HepG2 (cell line): ENCODE results near the gene SLC35D2. TPM values are rescaled to one million over a fixed set of nuclear protein-coding genes. Genes with fewer than 3 reads are reported as not detected.

ENCODE experiments used
- ATAC-seq: fragments of 200-7000 bp; cut with Tn5 transposase; 3 replicates; pipeline ENCODE4 v1.9.1; 2020; ENCODE audit warnings: mild to moderate bottlenecking, moderate library complexity
- Bru-seq: library from RNA; stranded (reverse); fragments of 400-500 nt; gene quantifications from one replicate; lab custom pipeline; 2021; lab: Mats Ljungman, UMichigan
- BruChase-seq, 2 experiments: library from RNA; stranded (reverse); fragments of 400-500 nt; gene quantifications; one replicate each; lab custom pipeline; 2021; lab: Mats Ljungman, UMichigan
- BruUV-seq: library from RNA; stranded (reverse); fragments of 400-500 nt; replicated peaks from 2 replicates; lab custom pipeline; 2021; lab: Mats Ljungman, UMichigan
- CTCF ChIA-PET: fragments of 300-600 bp; formaldehyde crosslinking; extraction: SDS; loops from one replicate; lab custom pipeline; 2021; ENCODE audit warnings: low total read pairs, inconsistent platforms, low intra/inter-chr PET ratio; lab: Yijun Ruan, JAX
- POLR2A ChIA-PET: fragments of 350-600 bp; sonication (Branson Sonifier 250); formaldehyde crosslinking; loops from one replicate; lab custom pipeline; 2020; ENCODE audit warnings: antibody characterized with exemption, inconsistent platforms; lab: Yijun Ruan, JAX
- DNase-seq: peaks from one replicate; pipeline ENCODE4 v3.0.0-alpha.2; 2015; ENCODE audit warnings: low spot score
- FAIRE-seq: peaks from 3 replicates; lab custom pipeline; 2011; peaks lifted over from hg19 to GRCh38; lab: Jason Lieb, UNC
- H2AFZ ChIP-seq: one replicate; pipeline ENCODE4 v1.6.1; 2011; ENCODE audit warnings: low read length, inconsistent platforms
- H3K27ac ChIP-seq: fragments of 300-600 bp; 3 replicates; pipeline ENCODE4 v1.8.0; 2011; ENCODE audit warnings: mixed run types, mild to moderate bottlenecking, mixed read lengths, low read length, inconsistent platforms; ENCODE audit not compliant: insufficient read depth; ENCODE audit errors: extremely low read length
- H3K27me3 ChIP-seq, 2 experiments: fragments of 200-600 bp in 1 of 2; 2 replicates in 1 of 2; 3 replicates in 1 of 2; pipeline versions ENCODE4 v1.6.0 to v1.8.0; 2011; ENCODE audit warnings: low read length in 2 of 2, mild to moderate bottlenecking in 2 of 2, moderate library complexity in 2 of 2, inconsistent platforms in 1 of 2; ENCODE audit not compliant: insufficient read depth in 2 of 2, control insufficient read depth in 1 of 2
- H3K36me3 ChIP-seq, 2 experiments: fragments of 200-600 bp in 1 of 2; replicated peaks in 1 of 2; 2 replicates in 1 of 2; 3 replicates in 1 of 2; pipeline versions ENCODE4 v1.5.1 to v1.8.0; 2011; ENCODE audit warnings: low read length in 2 of 2, inconsistent platforms in 1 of 2; ENCODE audit not compliant: insufficient read depth in 2 of 2, control insufficient read depth in 1 of 2
- H3K4me1 ChIP-seq: 2 replicates; pipeline ENCODE4 v1.5.1; 2012; ENCODE audit warnings: low read length, inconsistent platforms; ENCODE audit not compliant: insufficient read depth
- H3K4me2 ChIP-seq: 2 replicates; pipeline ENCODE4 v1.6.0; 2011; ENCODE audit warnings: low read depth, low read length, inconsistent platforms
- H3K4me3 ChIP-seq, 3 experiments: fragments of 200-600 bp in 1 of 3; sonication (generic), shearing (Covaris generic) in 1 of 3; replicated peaks in 1 of 3; 2 replicates each; pipeline ENCODE4 v1.5.1; 2011 to 2016; ENCODE audit warnings: low read length in 3 of 3, inconsistent platforms in 2 of 3, low read depth in 2 of 3, mild to moderate bottlenecking in 2 of 3, control low read depth in 1 of 3, mixed read lengths in 1 of 3; ENCODE audit not compliant: insufficient read depth in 1 of 3
- H3K79me2 ChIP-seq: one replicate; pipeline ENCODE4 v1.6.1; 2011; ENCODE audit warnings: low read length, inconsistent platforms; ENCODE audit not compliant: insufficient read depth
- H3K9ac ChIP-seq: 2 replicates; pipeline ENCODE4 v1.6.0; 2011; ENCODE audit warnings: mild to moderate bottlenecking, low read depth, low read length, inconsistent platforms; ENCODE audit not compliant: insufficient read depth
- H3K9me3 ChIP-seq: 2 replicates; pipeline ENCODE4 v1.5.1; 2012; ENCODE audit warnings: mild to moderate bottlenecking, low read length
- H4K20me1 ChIP-seq: 2 replicates; pipeline ENCODE4 v1.6.0; 2011; ENCODE audit warnings: inconsistent platforms, mild to moderate bottlenecking, low read length, moderate library complexity; ENCODE audit not compliant: insufficient read depth
- HNF4A ChIP-seq: sonication (generic); formaldehyde crosslinking; IDR thresholded peaks from 2 replicates; pipeline ENCODE4 v1.4.0; 2020; ENCODE audit warnings: missing genetic modification reagents
- HNRNPK ChIP-seq: fragments of 200-400 bp; formaldehyde crosslinking; IDR thresholded peaks from 2 replicates; pipeline ENCODE4 v1.6.1; 2018; ENCODE audit warnings: low read length, low read depth, moderate library complexity, mild to moderate bottlenecking; ENCODE audit not compliant: poor library complexity, severe bottlenecking
- NCOR1 ChIP-seq: fragments of 200-600 bp; sonication (generic); IDR thresholded peaks from 2 replicates; pipeline ENCODE4 v1.7.0; 2017; ENCODE audit warnings: antibody characterized with exemption, low read length, borderline replicate concordance
- POLR2G ChIP-seq: fragments of 200-400 bp; formaldehyde crosslinking; IDR thresholded peaks from 2 replicates; pipeline ENCODE4 v1.6.1; 2018; ENCODE audit warnings: mild to moderate bottlenecking, low read depth, low read length, moderate library complexity
- RARA ChIP-seq: IDR thresholded peaks from 2 replicates; pipeline ENCODE4 v1.6.1; 2016; ENCODE audit warnings: missing genetic modification reagents, missing compliant biosample characterization
- SIN3A ChIP-seq: IDR thresholded peaks from 2 replicates; pipeline ENCODE4 v1.6.1; 2011; ENCODE audit warnings: low read depth, mild to moderate bottlenecking, control low read depth, low read length, borderline replicate concordance
- SNAI1 ChIP-seq: sonication (generic); formaldehyde crosslinking; IDR thresholded peaks from 2 replicates; pipeline ENCODE4 v1.5.0; 2020; ENCODE audit warnings: mild to moderate bottlenecking, missing genetic modification reagents, borderline replicate concordance
- TGIF2 ChIP-seq: IDR thresholded peaks from 2 replicates; pipeline ENCODE4 v1.6.1; 2016; ENCODE audit warnings: control low read depth, missing compliant biosample characterization
- TSC22D2 ChIP-seq: sonication (generic); formaldehyde crosslinking; IDR thresholded peaks from 2 replicates; pipeline ENCODE4 v1.5.1; 2020; ENCODE audit warnings: missing genetic modification reagents, mild to moderate bottlenecking, borderline replicate concordance
- ZBTB38 ChIP-seq: sonication (generic); formaldehyde crosslinking; IDR thresholded peaks from 2 replicates; pipeline ENCODE4 v1.5.1; 2020; ENCODE audit warnings: mild to moderate bottlenecking, missing genetic modification reagents
- ZFX ChIP-seq: sonication (generic); formaldehyde crosslinking; IDR thresholded peaks from 2 replicates; pipeline ENCODE4 v1.4.0; 2020; ENCODE audit warnings: mild to moderate bottlenecking, low read depth, missing genetic modification reagents, moderate library complexity
- ZNF234 ChIP-seq: sonication (generic); formaldehyde crosslinking; conservative IDR thresholded peaks from 2 replicates; pipeline ENCODE4 v1.5.1; 2020; ENCODE audit warnings: mild to moderate bottlenecking, missing genetic modification reagents
- WGBS: methylation state at CpG from one replicate; pipeline ENCODE4 v1.1.6; 2017; ENCODE audit warnings: low lambda C conversion rate; 5-methylcytosine and 5-hydroxymethylcytosine counted together
- in situ Hi-C: cut with HindIII; loops from 2 replicates; pipeline ENCODE4 v1.10.0; 2017; ENCODE audit warnings: low pct_unique_long_range_greater_than_20kb; ENCODE audit not compliant: extremely low pct_ligation_motif_present
- intact Hi-C: fragments of 100-400 bp; cut with micrococcal nuclease; formaldehyde crosslinking; loops from one replicate; pipeline ENCODE4 v1.10.0; 2022; ENCODE audit not compliant: unreplicated experiment
- long read RNA-seq, 2 experiments: library from RNA in 1 of 2; library from polyadenylated mRNA in 1 of 2; stranded (forward) in 1 of 2; unstranded in 1 of 2; transcript quantifications; one replicate each; pipeline ENCODE4 v2.0.0, GENCODE V29; 2019 to 2022
- polyA minus RNA-seq, 3 experiments: library from RNA; depleted of rRNA, polyadenylated mRNA; stranded (reverse); fragments of >200 nt; gene quantifications; 2 replicates each; pipeline ENCODE4 v1.2.3, GENCODE V29; 2011; ENCODE audit warnings: low replicate concordance in 1 of 3
- polyA plus RNA-seq, 8 experiments: library from polyadenylated mRNA; depleted of rRNA in 3 of 8; stranded (reverse) in 7 of 8; unstranded in 1 of 8; fragments of >200 nt; fragmentation: Illumina TruSeq in 4 of 8; extraction: Trizol in 4 of 8; gene quantifications; 2 replicates each; pipeline versions ENCODE4 v1.2.1 to v1.2.3, GENCODE V29; 2011 to 2016; ENCODE audit warnings: low read depth in 4 of 8, missing spikeins in 1 of 8, mixed read lengths in 1 of 8; ENCODE audit not compliant: insufficient read depth in 1 of 8
- total RNA-seq, 5 experiments: library from RNA; depleted of rRNA; stranded (reverse); fragments of >200 nt; fragmentation: Illumina TruSeq; extraction: Trizol; gene quantifications; 2 replicates each; pipeline ENCODE4 v1.2.3, GENCODE V29; 2016; ENCODE audit warnings: low read depth in 1 of 5
- TF ChIP-seq, protein P1 (sequence below): sonication (generic); formaldehyde crosslinking; IDR thresholded peaks from 2 replicates; pipeline ENCODE4 v1.4.0; 2020; ENCODE audit warnings: missing genetic modification reagents
- TF ChIP-seq, protein P2 (sequence below): sonication (generic); formaldehyde crosslinking; IDR thresholded peaks from 2 replicates; pipeline ENCODE4 v1.8.1; 2022; ENCODE audit warnings: mild to moderate bottlenecking, missing genetic modification reagents

SLC35D2 gene
- total RNA-seq (2016; rRNA removed; fragmentation: Illumina TruSeq; extraction: Trizol) (59.6 and 96.2 TPM in 2 replicates), polyA plus RNA-seq (2011; rRNA removed) (97.4 and 103 TPM in 2 replicates), polyA minus RNA-seq (2011; rRNA and poly(A)+ RNA removed; ENCODE audit: low replicate concordance) (5.1 and 25.0 TPM in 2 replicates), Bru-seq, nascent RNA (percentile 87 among the genes with signal in this experiment), BruChase-seq, experiment 1, labeled RNA remaining after a 6-hour chase (percentile 83 among the genes with signal in this experiment), BruChase-seq, experiment 2, labeled RNA remaining after a 2-hour chase (percentile 85 among the genes with signal in this experiment)
- total RNA-seq (2016; cell fraction: cytosol; rRNA removed; fragmentation: Illumina TruSeq; extraction: Trizol; ENCODE audit: low read depth), result 187 and 190 TPM in 2 replicates
- 58.0 and 98.8 TPM in 2 replicates for total RNA-seq (2016; cell fraction: insoluble cytoplasmic fraction; rRNA removed; fragmentation: Illumina TruSeq; extraction: Trizol)
- total RNA-seq (2016; cell fraction: membrane; rRNA removed; fragmentation: Illumina TruSeq; extraction: Trizol), result 218 and 226 TPM in 2 replicates
- 63.3 and 75.6 TPM in 2 replicates for total RNA-seq (2016; cell fraction: nucleus; rRNA removed; fragmentation: Illumina TruSeq; extraction: Trizol)
- 70.4 and 119 TPM in 2 replicates for polyA plus RNA-seq (2011; cell fraction: cytosol; rRNA removed)
- 52.2 and 66.4 TPM in 2 replicates for polyA plus RNA-seq (2011; cell fraction: nucleus; rRNA removed)
- polyA plus RNA-seq (2012), result 137 and 167 TPM in 2 replicates
- 214 and 245 TPM in 2 replicates for polyA plus RNA-seq (2016; cell fraction: cytosol; fragmentation: Illumina TruSeq; extraction: Trizol; ENCODE audit: low read depth)
- polyA plus RNA-seq (2016; cell fraction: insoluble cytoplasmic fraction; fragmentation: Illumina TruSeq; extraction: Trizol; ENCODE audit: low read depth), result 71.1 and 77.0 TPM in 2 replicates
- polyA plus RNA-seq (2016; cell fraction: membrane; fragmentation: Illumina TruSeq; extraction: Trizol; ENCODE audit: low read depth), result 233 and 237 TPM in 2 replicates
- 115 and 125 TPM in 2 replicates for polyA plus RNA-seq (2016; cell fraction: nucleus; fragmentation: Illumina TruSeq; extraction: Trizol; ENCODE audit: insufficient read depth, low read depth)
- polyA minus RNA-seq (2011; cell fraction: cytosol; rRNA and poly(A)+ RNA removed), result 50.7 and 55.5 TPM in 2 replicates
- polyA minus RNA-seq (2011; cell fraction: nucleus; rRNA and poly(A)+ RNA removed), result 68.4 and 80.7 TPM in 2 replicates
- long read RNA-seq, experiment 1, transcript SLC35D2-201 (12 exons, 1,626 nt), result major isoform, 7 of 15 reads
- long read RNA-seq, experiment 1, partial matches to known transcripts, result 6 of 15 reads
- long read RNA-seq, experiment 1, other reads (novel, unspliced or antisense), result 2 of 15 reads
- long read RNA-seq, experiment 2, transcript SLC35D2-201 (12 exons, 1,626 nt), result major isoform, 94 of 286 reads
- long read RNA-seq, experiment 2, partial matches to known transcripts, result 87 of 286 reads
- long read RNA-seq, experiment 2, other reads (novel, unspliced or antisense), result 104 of 286 reads

DNA sequence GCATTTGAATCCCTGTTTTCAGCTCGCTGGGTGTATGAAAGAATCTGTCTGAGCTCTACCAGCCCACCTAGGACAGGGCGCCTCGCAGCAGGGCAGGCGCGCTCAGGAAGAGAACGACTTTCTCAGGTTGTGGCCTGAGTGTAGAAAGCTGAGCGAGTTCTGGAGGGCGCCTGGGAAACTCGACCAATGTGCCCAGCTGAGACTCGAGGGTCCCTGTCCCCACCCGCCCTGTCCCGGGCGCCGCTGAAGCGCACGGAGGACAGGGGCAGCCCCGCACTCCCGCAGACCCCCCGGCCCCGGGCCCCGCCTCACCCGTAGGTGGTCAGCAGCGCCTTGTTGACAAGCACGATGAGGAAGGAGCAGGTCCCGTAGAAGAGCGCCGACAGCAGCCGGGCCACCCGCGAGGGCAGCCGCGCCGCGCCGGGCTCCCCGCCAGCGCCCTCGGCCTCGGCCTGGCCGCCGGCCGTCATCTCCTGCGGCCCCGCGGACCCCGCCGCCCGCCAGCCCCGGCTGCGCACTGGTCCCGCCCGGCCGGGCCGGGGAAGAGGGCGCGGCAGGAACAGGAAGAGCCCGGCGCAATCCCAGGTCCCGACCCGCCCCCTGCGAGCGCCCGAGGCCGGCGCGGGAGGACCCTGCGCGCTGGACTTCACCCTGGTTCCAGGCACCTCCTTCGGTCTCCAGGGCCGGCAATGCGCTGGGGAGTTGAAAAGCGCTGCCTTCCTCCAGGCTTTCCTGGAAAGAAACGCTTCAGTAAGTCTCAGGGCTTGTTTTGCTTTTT, at the start of gene SLC35D2:
TSS of gene SLC35D2 (minus strand) at position 547 of the 778 bp plus-strand sequence. CDS start at position 470, 77 bp downstream.
- intact Hi-C loops, result loop anchor here (5.0 kb wide), 1 partner anchor 56 kb away; no protein-coding TSS in a partner anchor
- peaks cover 23% of the 10 kb centered on the region for H4K20me1 ChIP-seq
- TF ChIP-seq HNRNPK (no peak), ZNF234 (CRISPR knock-in tag) (0 out of 2 replicates have a peak, but pooled peaks have one; percentile 45), TGIF2 (CRISPR knock-in tag) (peak; percentile 59; the same call in 1 of the 2 replicates), NCOR1 (0 out of 2 replicates have a peak, but pooled peaks have one; percentile 28), RARA (peak; percentile 51), ZBTB38 (CRISPR knock-in tag) (peak; percentile 49; the same call in 1 of the 2 replicates), HNF4A (CRISPR knock-in tag) (peak; percentile 76), ZFX (CRISPR knock-in tag) (peak; percentile 61), POLR2G (peak; percentile 78), TSC22D2 (CRISPR knock-in tag) (no peak), SIN3A (peak; percentile 87; the same call in 1 of the 2 replicates), SNAI1 (CRISPR knock-in tag) (0 out of 2 replicates have a peak, but pooled peaks have one; percentile 63)
- TF ChIP-seq, protein P1, sequence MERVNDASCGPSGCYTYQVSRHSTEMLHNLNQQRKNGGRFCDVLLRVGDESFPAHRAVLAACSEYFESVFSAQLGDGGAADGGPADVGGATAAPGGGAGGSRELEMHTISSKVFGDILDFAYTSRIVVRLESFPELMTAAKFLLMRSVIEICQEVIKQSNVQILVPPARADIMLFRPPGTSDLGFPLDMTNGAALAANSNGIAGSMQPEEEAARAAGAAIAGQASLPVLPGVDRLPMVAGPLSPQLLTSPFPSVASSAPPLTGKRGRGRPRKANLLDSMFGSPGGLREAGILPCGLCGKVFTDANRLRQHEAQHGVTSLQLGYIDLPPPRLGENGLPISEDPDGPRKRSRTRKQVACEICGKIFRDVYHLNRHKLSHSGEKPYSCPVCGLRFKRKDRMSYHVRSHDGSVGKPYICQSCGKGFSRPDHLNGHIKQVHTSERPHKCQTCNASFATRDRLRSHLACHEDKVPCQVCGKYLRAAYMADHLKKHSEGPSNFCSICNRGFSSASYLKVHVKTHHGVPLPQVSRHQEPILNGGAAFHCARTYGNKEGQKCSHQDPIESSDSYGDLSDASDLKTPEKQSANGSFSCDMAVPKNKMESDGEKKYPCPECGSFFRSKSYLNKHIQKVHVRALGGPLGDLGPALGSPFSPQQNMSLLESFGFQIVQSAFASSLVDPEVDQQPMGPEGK, result peak; percentile 26; the same call in 1 of the 2 replicates
- TF ChIP-seq, protein P2, sequence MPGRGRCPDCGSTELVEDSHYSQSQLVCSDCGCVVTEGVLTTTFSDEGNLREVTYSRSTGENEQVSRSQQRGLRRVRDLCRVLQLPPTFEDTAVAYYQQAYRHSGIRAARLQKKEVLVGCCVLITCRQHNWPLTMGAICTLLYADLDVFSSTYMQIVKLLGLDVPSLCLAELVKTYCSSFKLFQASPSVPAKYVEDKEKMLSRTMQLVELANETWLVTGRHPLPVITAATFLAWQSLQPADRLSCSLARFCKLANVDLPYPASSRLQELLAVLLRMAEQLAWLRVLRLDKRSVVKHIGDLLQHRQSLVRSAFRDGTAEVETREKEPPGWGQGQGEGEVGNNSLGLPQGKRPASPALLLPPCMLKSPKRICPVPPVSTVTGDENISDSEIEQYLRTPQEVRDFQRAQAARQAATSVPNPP (CRISPR knock-in tag), result no peak

More for the DNA sequence above, at the start of gene SLC35D2:
- no peak within 1 kb of the TSS for H2AFZ ChIP-seq
- H3K4me3 ChIP-seq, result peak within 1 kb of the TSS; percentile 63 to 87 (median 72)
- H3K27me3 ChIP-seq, result no peaks in the 10 kb centered on the region; a peak in 1 of 5 replicates
- peaks cover 85% of the 10 kb centered on the region for H3K4me1 ChIP-seq
- peak within 1 kb of the TSS; percentile 90 for H3K9ac ChIP-seq
- peaks cover 62% of the 10 kb centered on the region for H3K79me2 ChIP-seq
- ChIA-PET CTCF (no interaction called here), POLR2A (interaction anchor here (0.7 to 4.7 kb wide), 20 partner anchors 8 to 272 kb away, joined by 3 to 25 read pairs (median 5); partner anchors contain the start of genes HABP4 and PRXL2C)
- 0% methylated on average over 10 of the region's 73 CpGs for WGBS
- H3K36me3 ChIP-seq, result peaks cover 0 to 17% of the 10 kb centered on the region in 2 experiments; a peak in 4 of 5 replicates
- peak within 1 kb of the TSS; percentile 95 for H3K27ac ChIP-seq
- in situ Hi-C loops, result no loop called here
- peak; percentile 73 for DNase-seq
- no TSS peak for BruUV-seq
- no peak for FAIRE-seq
- no peaks in the 10 kb centered on the region for H3K9me3 ChIP-seq
- peak; percentile 93 for ATAC-seq
- H3K4me2 ChIP-seq, result peak within 1 kb of the TSS; percentile 100
